Stimulated activated CD4-positive, alpha-beta T cell treated with anti-CD3 and anti-CD28 coated beads, TNF-alpha, amount 100 ng/mL, for 48 hours (primary cell): ENCODE measurements around the gene PKN2.

ENCODE experiments used
- DNase-seq, 3 donors: peaks; one replicate each; pipeline ENCODE4 v3.0.0-alpha.2; 2020; ENCODE audit warnings: low read depth in 3 of 3

The PKN2 gene

GRCh38 chr1:88731475-88732269 is 47.6 kb downstream of the PKN2 start:
- no peak for DNase-seq

DNA sequence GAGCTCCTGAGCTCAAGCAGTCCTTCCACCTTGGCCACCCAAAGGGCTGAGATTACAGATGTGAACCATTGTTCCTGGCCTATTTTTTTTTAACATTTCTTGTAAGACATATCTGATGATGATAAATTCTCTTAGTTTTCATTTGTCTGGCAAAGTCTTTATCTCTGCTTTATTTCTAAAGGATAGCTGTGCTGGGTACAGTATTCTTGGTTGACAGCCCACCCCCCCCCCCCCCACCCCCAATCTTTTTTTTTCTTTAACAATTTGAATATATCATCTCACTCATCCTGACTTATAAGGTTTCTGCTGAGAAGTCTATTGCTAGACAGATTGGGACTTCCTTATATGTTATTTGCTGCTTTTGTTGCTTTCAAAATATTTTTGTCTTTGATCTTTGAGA is 51.3 kb downstream of the PKN2 start:
- no peak for DNase-seq

- no peak for DNase-seq
Observed at GRCh38 chr1:88735909-88736308, 51.8 kb downstream of the PKN2 start.

DNA sequence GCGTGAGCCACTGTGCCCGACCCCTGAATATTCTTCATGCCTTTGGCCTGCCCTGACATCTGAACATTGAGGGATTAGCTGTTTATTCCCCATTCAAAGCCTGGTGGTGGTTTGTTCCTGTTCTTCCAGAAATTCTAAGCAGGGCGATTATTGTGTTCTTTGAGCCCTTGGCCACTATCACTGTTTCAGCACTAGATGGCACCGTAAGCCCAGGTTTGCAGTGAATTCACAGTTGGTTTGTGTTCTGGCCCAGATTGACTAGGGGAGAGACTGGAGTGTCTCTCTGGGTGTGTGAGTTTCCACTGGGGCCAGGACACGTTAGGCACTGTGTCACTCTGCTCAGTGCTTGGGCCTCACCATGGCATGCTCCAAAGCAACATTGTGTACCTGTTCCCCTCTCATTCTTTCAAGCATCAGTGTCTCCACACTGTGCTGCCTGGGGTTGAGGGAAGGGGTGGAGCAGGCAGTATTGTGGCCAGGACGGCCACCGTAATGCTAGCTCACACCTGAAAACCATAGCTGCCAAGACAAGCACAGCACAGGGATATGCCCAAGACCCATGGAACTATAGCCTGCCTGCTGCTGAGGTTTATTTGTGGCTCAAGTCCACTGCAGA is 52.7 kb downstream of the PKN2 start:
- peak in 2 of 3 donors; percentile 4 to 7 for DNase-seq

DNA sequence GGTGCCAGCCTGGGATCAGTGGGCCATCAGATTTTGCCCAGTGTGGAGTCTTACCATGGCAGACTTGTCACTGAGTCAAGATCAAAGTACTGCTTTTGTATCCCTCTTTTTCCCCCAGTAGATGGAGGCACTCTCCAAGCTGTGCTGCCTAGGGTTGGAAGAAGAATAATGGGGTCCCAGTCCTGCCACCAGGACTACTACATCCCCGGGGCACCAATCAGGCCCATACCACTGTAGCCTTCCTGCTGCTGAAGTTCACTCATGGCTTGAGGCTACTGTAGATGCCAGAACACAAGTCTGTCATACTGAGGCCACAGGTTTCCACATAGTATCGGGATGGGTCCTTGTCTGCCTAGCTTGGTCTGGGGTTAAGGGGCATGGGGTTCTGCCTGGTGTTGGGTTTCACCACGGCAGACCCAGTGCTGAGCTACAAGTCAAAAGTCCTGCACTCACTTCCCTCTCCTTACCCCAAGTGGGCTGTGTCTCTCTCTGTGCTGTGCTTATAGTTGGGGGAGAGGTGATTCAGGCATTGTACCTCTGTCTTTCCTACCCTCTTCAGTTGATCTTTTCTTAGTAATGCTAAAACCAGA is 53.4 kb downstream of the PKN2 start:
- no peak for DNase-seq

DNA sequence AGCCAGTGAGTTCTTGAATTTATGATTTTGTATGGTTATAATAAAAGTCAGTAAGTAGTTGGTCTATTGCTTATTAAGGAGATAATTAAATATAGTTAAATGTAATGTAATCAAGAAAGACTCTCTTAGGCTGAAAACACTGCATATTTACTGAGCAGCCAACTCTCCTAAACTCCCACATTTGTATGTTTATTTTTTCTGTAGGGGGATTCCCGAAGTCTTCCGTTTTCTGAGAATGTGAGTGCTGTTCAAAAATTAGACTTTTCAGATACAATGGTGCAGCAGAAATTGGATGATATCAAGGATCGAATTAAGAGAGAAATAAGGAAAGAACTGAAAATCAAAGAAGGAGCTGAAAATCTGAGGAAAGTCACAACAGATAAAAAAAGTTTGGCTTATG is 56.7 kb downstream of the PKN2 start:
- DNase-seq, result no peak

GRCh38 chr1:88741413-88741812 is 57.3 kb downstream of the PKN2 start:
- no peak for DNase-seq

- DNase-seq, result no peak
Observed at GRCh38 chr1:88742531-88742930, 58.5 kb downstream of the PKN2 start.

DNA sequence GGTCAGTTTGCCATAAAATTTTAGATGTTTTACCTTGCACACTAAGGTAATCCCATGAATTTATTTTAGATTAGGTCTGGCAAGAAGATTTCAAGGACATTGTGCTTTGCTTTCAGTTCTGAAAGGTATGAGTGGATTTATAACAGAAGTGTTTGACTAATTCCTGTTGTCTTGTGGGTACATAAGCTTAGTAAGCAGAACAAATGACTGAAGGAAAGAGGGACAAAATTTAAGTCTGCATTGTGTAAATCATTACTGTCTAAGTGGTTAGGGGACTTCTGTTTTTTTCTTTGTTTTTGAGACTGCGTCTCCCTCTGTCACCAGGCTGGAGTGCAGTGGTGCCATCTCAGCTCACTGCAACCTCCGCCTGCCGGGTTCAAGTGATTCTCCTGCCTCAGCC is 60.1 kb downstream of the PKN2 start:
- DNase-seq, result no peak

DNA sequence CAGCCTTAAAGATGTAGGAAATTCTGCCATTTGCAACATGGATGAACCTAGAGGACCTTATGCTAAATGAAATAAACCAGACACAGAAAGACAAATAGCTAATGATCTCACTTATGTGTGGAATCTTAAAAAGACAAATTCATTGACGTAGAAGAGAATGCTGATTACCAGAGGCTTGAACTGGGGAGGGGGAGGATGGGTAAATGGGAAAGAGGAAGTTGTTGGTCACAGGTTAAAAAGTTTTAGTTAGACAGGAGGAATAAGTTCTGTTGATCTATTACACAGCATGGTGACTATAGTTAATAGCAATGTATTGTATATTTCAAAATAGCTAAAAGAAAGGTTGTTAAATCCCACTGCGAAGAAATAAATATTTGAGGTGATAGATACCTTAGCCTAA is 62.8 kb downstream of the PKN2 start:
- DNase-seq, result no peak

GRCh38 chr1:88751714-88752113 is 67.6 kb downstream of the PKN2 start:
- DNase-seq, result no peak

GRCh38 chr1:88753506-88753905 is 69.4 kb downstream of the PKN2 start:
- DNase-seq, result no peak

- no peak for DNase-seq
Observed at GRCh38 chr1:88763649-88764406, 79.8 kb downstream of the PKN2 start.

- no peak for DNase-seq
Observed at GRCh38 chr1:88768187-88768586, 84.1 kb downstream of the PKN2 start.

GRCh38 chr1:88768816-88769215 is 84.7 kb downstream of the PKN2 start:
- no peak for DNase-seq

GRCh38 chr1:88773540-88774150 is 89.6 kb downstream of the PKN2 start:
- DNase-seq, result peak in 1 of 3 donors; percentile 13

DNA sequence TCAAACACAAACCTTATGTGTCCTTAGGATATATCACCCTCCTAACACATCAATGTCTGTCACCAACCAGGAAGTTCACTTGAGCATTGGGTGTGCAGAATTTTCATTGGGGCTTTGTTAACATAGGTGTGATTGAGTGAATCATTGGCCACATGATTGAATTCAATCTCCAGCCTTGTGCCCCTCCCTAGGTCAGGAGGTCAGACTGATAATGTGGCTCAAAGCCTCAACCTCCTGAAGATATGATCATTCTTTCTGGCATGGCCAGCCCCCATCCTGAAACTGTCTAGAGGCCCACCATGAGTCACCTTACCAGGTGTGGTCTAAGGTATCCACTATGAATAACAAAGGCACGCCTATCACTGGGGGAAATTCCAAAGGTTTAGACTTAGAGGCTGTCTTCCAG is 90.1 kb downstream of the PKN2 start:
- DNase-seq, result peak in 2 of 3 donors; percentile 14 to 34

DNA sequence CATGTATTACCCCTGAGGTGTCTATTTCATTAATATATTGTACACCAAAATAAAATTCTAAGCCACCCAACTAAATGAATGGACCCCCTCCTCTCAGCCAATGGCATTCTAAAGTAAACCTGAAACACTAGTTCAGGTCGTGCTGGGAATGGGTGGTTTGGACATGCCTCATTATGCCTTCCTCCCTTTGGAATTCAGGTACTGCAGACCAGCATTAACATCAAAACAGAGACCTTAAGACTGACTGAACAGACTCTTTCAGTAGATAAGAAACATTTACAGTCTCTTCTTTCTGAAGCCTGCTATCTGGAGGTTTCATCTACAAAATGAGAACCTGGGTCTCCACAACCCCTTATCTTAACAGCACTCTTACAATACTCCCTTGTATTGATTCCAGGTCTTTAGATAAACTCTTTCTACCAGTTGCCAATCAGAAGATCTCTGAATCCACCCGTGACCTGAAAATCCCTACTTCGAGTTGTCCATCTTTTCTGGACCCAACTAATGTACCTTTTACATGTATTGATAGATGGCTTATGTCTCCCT is 93.6 kb downstream of the PKN2 start:
- DNase-seq, result no peak

DNA sequence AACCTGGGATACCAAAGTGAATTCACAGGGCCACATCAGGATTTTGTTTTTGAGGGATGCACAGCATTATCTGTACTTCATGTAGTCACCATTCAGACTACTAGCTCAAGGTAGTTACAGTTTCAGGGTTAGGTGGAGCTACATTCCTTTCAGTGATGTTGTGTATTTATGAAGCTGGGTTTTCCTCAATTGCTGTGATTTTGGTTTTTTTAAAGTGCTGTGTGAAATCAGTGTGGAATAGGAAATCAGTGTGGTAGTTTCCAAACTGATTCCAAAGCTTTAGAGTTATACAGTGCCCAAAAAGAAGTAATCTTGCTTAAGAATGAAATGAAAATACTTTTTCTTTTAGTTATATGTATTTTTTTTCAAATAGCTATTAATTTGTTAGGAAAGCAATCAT is 95.8 kb downstream of the PKN2 start:
- DNase-seq, result no peak

GRCh38 chr1:88780485-88780884 is 96.4 kb downstream of the PKN2 start:
- no peak for DNase-seq

DNA sequence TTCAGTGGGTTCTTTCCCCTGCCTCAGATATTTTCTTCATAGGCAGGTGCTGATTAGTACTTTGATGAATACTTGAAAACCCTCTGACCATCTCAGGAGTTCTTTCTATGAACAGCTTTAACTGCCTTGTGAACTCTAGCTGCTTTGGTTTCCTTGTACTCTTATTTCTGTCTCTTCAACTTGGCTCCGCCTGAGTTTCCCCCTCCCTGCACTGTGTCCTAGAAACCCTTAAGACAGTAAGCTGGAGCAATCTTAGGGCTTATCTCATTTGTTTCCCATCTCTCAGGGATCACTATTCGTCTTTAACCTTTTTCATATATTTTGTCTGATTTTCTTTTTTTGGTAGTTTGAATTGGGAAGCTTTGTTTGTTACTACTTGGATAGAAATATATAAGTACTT is 99.1 kb downstream of the PKN2 start:
- DNase-seq, result no peak

- no peak for DNase-seq
Observed at GRCh38 chr1:88784551-88784950, 100.5 kb downstream of the PKN2 start.
